WTC11 (cell line): ENCODE results near the gene GMPR2. TPM values are rescaled to one million over a fixed set of nuclear protein-coding genes. Genes with fewer than 3 reads are reported as not detected.

Source experiments
- ATAC-seq: fragments of 200-7000 bp; cut with Tn5 transposase; 2 replicates; pipeline ENCODE4 v1.10.0; 2021; ENCODE audit warnings: mild to moderate bottlenecking, moderate library complexity
- CTCF ChIA-PET: fragments of 300-600 bp; sonication (Branson Sonifier 250); formaldehyde crosslinking; loops from one replicate; lab custom pipeline; 2021; ENCODE audit warnings: antibody characterized with exemption; lab: Charles Lee
- POLR2A ChIA-PET: fragments of 350-600 bp; sonication (Branson Sonifier 250); formaldehyde crosslinking; loops from one replicate; lab custom pipeline; 2021; ENCODE audit warnings: antibody characterized with exemption; lab: Charles Lee
- DNase-seq: peaks from one replicate; pipeline ENCODE4 v3.0.0; 2021; ENCODE audit warnings: low spot score
- H3K27ac Mint-ChIP-seq: 2 replicates; pipeline ENCODE4 v1.8.0; 2021; ENCODE audit warnings: mixed read lengths
- H3K27me3 Mint-ChIP-seq: 2 replicates; pipeline ENCODE4 v1.8.0; 2021; ENCODE audit warnings: low read depth, mild to moderate bottlenecking, moderate library complexity, mixed read lengths
- H3K36me3 Mint-ChIP-seq: 2 replicates; pipeline ENCODE4 v1.8.0; 2021; ENCODE audit warnings: mixed read lengths
- H3K4me1 Mint-ChIP-seq: 2 replicates; pipeline ENCODE4 v1.8.0; 2022; ENCODE audit warnings: mixed read lengths
- H3K4me3 Mint-ChIP-seq: 2 replicates; pipeline ENCODE4 v1.8.0; 2021; ENCODE audit warnings: mild to moderate bottlenecking, moderate library complexity, mixed read lengths
- H3K9me3 Mint-ChIP-seq: 2 replicates; pipeline ENCODE4 v1.8.0; 2021; ENCODE audit warnings: mixed read lengths
- CREB1 ChIP-seq: sonication (generic); formaldehyde crosslinking; IDR thresholded peaks from 2 replicates; pipeline ENCODE4 v1.8.0; 2023; ENCODE audit warnings: mild to moderate bottlenecking, missing genetic modification reagents
- EMX1 ChIP-seq: fragments of 250-450 bp; sonication (Bioruptor Pico); IDR thresholded peaks from 2 replicates; pipeline ENCODE4 v1.8.0; 2021; ENCODE audit warnings: mild to moderate bottlenecking
- PRDM15 ChIP-seq: sonication (generic); formaldehyde crosslinking; IDR thresholded peaks from 2 replicates; pipeline ENCODE4 v1.8.0; 2022; ENCODE audit warnings: missing genetic modification reagents
- PREB ChIP-seq: sonication (generic); formaldehyde crosslinking; IDR thresholded peaks from 2 replicates; pipeline ENCODE4 v1.8.1; 2022; ENCODE audit warnings: mild to moderate bottlenecking, missing genetic modification reagents, moderate library complexity, borderline replicate concordance
- PRRX2 ChIP-seq: fragments of 250-450 bp; sonication (Bioruptor Pico); IDR thresholded peaks from 2 replicates; pipeline ENCODE4 v1.8.0; 2021; ENCODE audit warnings: mild to moderate bottlenecking
- SP1 ChIP-seq: sonication (generic); formaldehyde crosslinking; conservative IDR thresholded peaks from 2 replicates; pipeline ENCODE4 v1.8.1; 2022; ENCODE audit warnings: missing genetic modification reagents
- TP53 ChIP-seq: sonication (generic); formaldehyde crosslinking; IDR thresholded peaks from 2 replicates; pipeline ENCODE4 v1.8.1; 2023; ENCODE audit warnings: mild to moderate bottlenecking, missing genetic modification reagents
- ZNF138 ChIP-seq: sonication (generic); formaldehyde crosslinking; conservative IDR thresholded peaks from 2 replicates; pipeline ENCODE4 v1.8.1; 2022; ENCODE audit warnings: mild to moderate bottlenecking, moderate library complexity, missing genetic modification reagents
- ZNF263 ChIP-seq: sonication (generic); formaldehyde crosslinking; IDR thresholded peaks from 2 replicates; pipeline ENCODE4 v1.8.1; 2022; ENCODE audit warnings: low read depth, mild to moderate bottlenecking, moderate library complexity, missing genetic modification reagents
- ZNF281 ChIP-seq: sonication (generic); formaldehyde crosslinking; IDR thresholded peaks from 2 replicates; pipeline ENCODE4 v1.8.0; 2023; ENCODE audit warnings: mild to moderate bottlenecking, missing genetic modification reagents
- ZNF532 ChIP-seq: fragments of 250-450 bp; sonication (Bioruptor Pico); IDR thresholded peaks from 2 replicates; pipeline ENCODE4 v1.9.0; 2021; ENCODE audit warnings: mild to moderate bottlenecking, borderline replicate concordance
- total RNA-seq: library from RNA; stranded (reverse); gene quantifications from 3 replicates; pipeline ENCODE4 v1.2.3, GENCODE V29; 2021
- TF ChIP-seq, protein P1 (sequence below): fragments of 250-450 bp; sonication (Bioruptor Pico); IDR thresholded peaks from 2 replicates; pipeline ENCODE4 v2.1.2; 2022; ENCODE audit warnings: mild to moderate bottlenecking, moderate library complexity

Gene GMPR2
- total RNA-seq, 1 experiment from 2014 or later = 82.3 TPM

DNA sequence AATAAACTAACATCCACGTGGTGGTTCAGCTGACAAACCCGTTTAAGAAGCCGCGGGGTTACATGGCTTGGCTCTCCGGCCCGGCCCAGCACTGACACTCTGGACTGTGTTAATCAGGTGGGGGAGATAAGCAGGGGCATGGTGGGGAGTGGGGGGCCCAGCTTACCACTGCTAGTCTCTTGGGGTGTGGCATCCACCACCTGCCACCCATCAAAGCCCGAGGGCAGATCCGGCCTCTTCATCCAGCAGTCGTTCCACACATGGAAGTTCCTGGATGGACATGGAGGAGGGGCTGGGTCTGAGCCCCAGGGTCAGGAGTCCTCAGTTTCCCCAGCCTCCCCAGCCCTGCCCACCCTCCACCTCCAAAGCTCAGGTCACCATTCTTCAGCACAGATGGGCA, 25.4 kb downstream of the GMPR2 start (continued):
- TF ChIP-seq ZNF532 (CRISPR knock-in tag) = no peak
- TF ChIP-seq SP1 = no peak
- TF ChIP-seq TP53 (CRISPR knock-in tag) = no peak
- no peak for TF ChIP-seq EMX1 (CRISPR knock-in tag)

- Mint-ChIP-seq H3K4me3 (no peak overlapping the region), H3K9me3 (no peaks in the 10 kb centered on the region), H3K27me3 (no peaks in the 10 kb centered on the region; the same call in 1 of the 2 replicates), H3K4me1 (no peaks in the 10 kb centered on the region), H3K36me3 (no peaks in the 10 kb centered on the region), H3K27ac (no peak overlapping the region)
- TF ChIP-seq CREB1 (CRISPR knock-in tag) (no peak), PRRX2 (CRISPR knock-in tag) (no peak), ZNF263 (no peak), ZNF138 (CRISPR knock-in tag) (no peak), ZNF281 (no peak), PREB (CRISPR knock-in tag) (no peak)
- TF ChIP-seq, protein P1, sequence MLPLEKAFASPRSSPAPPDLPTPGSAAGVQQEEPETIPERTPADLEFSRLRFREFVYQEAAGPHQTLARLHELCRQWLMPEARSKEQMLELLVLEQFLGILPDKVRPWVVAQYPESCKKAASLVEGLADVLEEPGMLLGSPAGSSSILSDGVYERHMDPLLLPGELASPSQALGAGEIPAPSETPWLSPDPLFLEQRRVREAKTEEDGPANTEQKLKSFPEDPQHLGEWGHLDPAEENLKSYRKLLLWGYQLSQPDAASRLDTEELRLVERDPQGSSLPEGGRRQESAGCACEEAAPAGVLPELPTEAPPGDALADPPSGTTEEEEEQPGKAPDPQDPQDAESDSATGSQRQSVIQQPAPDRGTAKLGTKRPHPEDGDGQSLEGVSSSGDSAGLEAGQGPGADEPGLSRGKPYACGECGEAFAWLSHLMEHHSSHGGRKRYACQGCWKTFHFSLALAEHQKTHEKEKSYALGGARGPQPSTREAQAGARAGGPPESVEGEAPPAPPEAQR (CRISPR knock-in tag) = no peak
- ChIA-PET CTCF (no interaction called here), POLR2A (no interaction called here)
- DNase-seq (no peak), ATAC-seq (no peak)
These were observed 26.0 kb downstream of the GMPR2 start for GRCh38 chr14:24258548-24259265.

GRCh38 chr14:24259282-24260025, 26.7 kb downstream of the GMPR2 start:
- Mint-ChIP-seq H3K9me3 (no peaks in the 10 kb centered on the region), H3K36me3 (no peaks in the 10 kb centered on the region), H3K4me3 (no peak overlapping the region), H3K27me3 (no peaks in the 10 kb centered on the region; the same call in 1 of the 2 replicates), H3K4me1 (no peaks in the 10 kb centered on the region), H3K27ac (no peak overlapping the region; the same call in 1 of the 2 replicates)
- no peak for ATAC-seq
- CTCF ChIA-PET = interaction anchor here (1.6 kb wide), 1 partner anchor 17 kb away, joined by 5 read pairs; the partner anchor contains the start of gene TINF2
- POLR2A ChIA-PET = no interaction called here
- no peak for DNase-seq
- no peak for TF ChIP-seq ZNF281
- no peak for TF ChIP-seq PRDM15 (CRISPR knock-in tag)
- TF ChIP-seq EMX1 (CRISPR knock-in tag) = no peak
